Osteocyte (in vitro differentiated cells): Measurements from ENCODE around the gene SGCD. TPM values are rescaled to one million over a fixed set of nuclear protein-coding genes. Genes with fewer than 3 reads are reported as not detected.

ENCODE experiments used
- DNase-seq: peaks from one replicate; pipeline ENCODE4 v3.0.0; 2021; ENCODE audit warnings: mixed read lengths; ENCODE audit not compliant: unreplicated experiment; ENCODE audit errors: extremely low spot score
- H3K27ac Mint-ChIP-seq: one replicate; pipeline ENCODE4 v1.8.0; 2021; ENCODE audit warnings: mild to moderate bottlenecking, mixed read lengths; ENCODE audit not compliant: unreplicated experiment
- H3K27me3 Mint-ChIP-seq: one replicate; pipeline ENCODE4 v1.8.0; 2021; ENCODE audit warnings: mixed read lengths; ENCODE audit not compliant: unreplicated experiment
- H3K36me3 Mint-ChIP-seq: one replicate; pipeline ENCODE4 v1.8.0; 2021; ENCODE audit warnings: mixed read lengths; ENCODE audit not compliant: unreplicated experiment
- H3K4me1 Mint-ChIP-seq: one replicate; pipeline ENCODE4 v1.8.0; 2021; ENCODE audit warnings: mixed read lengths; ENCODE audit not compliant: unreplicated experiment
- H3K4me3 Mint-ChIP-seq: one replicate; pipeline ENCODE4 v1.8.0; 2021; ENCODE audit warnings: mild to moderate bottlenecking, moderate library complexity, mixed read lengths; ENCODE audit not compliant: unreplicated experiment
- H3K9me3 Mint-ChIP-seq: one replicate; pipeline ENCODE4 v1.8.0; 2021; ENCODE audit warnings: mixed read lengths; ENCODE audit not compliant: unreplicated experiment
- total RNA-seq: library from RNA; stranded (reverse); gene quantifications from 2 replicates; pipeline ENCODE4 v1.2.1, GENCODE V29; 2021
- TF ChIP-seq, protein P1 (sequence below): fragments of 200-600 bp; sonication (generic); IDR thresholded peaks from 2 replicates; pipeline ENCODE4 v1.5.0; 2021; ENCODE audit warnings: antibody characterized with exemption, mild to moderate bottlenecking, moderate library complexity

The SGCD gene
- total RNA-seq, 1 donor from 2014 or later, result 13.1 TPM

DNA sequence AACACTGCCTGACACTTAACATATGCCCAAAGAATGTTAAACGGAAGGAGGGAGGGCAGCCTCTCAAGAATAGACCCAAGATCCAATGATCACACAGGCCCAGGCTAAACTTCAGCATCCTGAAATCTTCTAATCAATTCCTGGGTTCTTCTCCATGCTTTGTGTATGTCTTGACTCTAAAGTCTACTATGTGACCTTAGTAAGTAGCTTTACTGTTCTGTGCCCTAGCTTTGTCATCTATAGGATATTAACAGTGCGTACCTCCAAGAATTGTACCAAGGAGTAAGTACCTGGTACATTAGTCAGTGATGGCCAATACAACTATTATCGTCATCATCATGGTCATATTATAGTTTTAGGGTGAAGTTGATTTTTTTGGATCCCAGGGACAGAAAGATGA lies 96.6 kb downstream of the SGCD start:
- H3K4me1 Mint-ChIP-seq, result no peaks in the 10 kb centered on the region
- H3K27me3 Mint-ChIP-seq, result no peaks in the 10 kb centered on the region
- peaks cover 13% of the 10 kb centered on the region for H3K9me3 Mint-ChIP-seq
- TF ChIP-seq, protein P1, sequence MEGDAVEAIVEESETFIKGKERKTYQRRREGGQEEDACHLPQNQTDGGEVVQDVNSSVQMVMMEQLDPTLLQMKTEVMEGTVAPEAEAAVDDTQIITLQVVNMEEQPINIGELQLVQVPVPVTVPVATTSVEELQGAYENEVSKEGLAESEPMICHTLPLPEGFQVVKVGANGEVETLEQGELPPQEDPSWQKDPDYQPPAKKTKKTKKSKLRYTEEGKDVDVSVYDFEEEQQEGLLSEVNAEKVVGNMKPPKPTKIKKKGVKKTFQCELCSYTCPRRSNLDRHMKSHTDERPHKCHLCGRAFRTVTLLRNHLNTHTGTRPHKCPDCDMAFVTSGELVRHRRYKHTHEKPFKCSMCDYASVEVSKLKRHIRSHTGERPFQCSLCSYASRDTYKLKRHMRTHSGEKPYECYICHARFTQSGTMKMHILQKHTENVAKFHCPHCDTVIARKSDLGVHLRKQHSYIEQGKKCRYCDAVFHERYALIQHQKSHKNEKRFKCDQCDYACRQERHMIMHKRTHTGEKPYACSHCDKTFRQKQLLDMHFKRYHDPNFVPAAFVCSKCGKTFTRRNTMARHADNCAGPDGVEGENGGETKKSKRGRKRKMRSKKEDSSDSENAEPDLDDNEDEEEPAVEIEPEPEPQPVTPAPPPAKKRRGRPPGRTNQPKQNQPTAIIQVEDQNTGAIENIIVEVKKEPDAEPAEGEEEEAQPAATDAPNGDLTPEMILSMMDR, result no peak
- H3K27ac Mint-ChIP-seq, result no peak overlapping the region
- no peak overlapping the region for H3K4me3 Mint-ChIP-seq
- DNase-seq, result no peak
- H3K36me3 Mint-ChIP-seq, result peaks cover 6% of the 10 kb centered on the region

DNA sequence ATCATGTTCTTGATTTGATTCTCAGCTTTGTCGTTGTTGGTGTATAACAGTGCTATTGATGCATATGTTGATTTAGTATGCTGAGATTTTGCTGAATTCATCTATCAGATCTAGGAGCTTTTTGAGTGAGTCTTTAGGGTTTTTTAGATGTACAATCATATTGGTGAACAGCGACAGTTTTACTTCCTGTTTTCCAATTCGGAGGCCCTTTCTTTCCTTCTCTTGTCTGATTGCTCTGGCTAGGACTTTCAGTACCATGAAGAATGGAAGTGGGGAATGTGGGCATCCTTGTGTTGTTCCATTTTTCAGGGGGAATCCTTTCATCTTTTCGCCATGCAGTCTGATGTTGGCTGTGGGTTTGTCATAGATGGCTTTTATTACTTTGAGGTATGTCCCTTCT lies 100.4 kb downstream of the SGCD start:
- Mint-ChIP-seq H3K36me3 (peaks cover 8% of the 10 kb centered on the region), H3K4me1 (no peaks in the 10 kb centered on the region), H3K9me3 (peaks cover 13% of the 10 kb centered on the region), H3K27ac (no peak overlapping the region), H3K27me3 (no peaks in the 10 kb centered on the region), H3K4me3 (no peak overlapping the region)
- no peak for DNase-seq
- TF ChIP-seq, protein P1, result no peak

DNA sequence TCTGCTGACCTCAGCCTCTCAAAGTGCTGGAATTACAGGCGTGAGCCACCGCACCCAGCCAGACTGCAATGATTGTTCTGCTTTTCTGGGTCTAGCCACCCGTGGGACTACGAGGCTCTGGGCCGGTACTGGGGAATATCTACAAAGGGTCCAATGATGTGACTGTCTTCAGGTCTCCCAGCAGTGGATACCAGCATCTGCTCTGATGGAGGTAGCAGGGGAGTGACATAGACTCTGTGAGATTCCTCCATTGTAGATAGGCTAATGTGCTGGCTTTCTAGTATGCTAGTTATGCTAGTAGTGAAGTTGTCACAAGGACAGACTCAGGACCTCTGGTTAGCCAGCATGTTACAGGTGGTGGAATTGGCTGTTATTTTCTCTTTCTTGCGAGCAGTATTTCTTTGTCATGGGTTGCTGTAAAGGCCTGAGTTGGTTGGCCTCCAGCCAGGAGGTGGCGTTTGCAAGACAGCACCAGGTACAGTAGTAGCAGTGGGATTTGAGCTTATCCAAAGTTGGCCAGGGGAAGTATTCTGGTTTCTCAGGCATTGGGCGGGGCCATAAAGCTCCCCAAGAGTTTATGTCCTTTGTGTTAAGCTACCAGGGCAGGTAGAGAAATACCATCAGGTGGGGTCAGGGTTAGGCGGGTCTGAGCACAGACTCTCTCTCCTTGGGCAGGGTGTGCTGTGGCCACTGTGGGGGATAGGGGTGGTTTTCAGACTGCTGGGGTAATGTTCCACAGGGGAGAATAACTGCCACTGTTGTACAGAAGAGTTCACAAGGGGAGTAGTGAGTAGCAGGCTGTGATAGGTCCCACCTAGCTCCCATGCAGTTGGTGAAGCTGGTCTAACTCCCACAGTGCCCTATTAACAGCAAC lies 105.2 kb downstream of the SGCD start:
- Mint-ChIP-seq H3K4me3 (no peak overlapping the region), H3K9me3 (peaks cover 3% of the 10 kb centered on the region), H3K4me1 (no peaks in the 10 kb centered on the region), H3K36me3 (peaks cover 1% of the 10 kb centered on the region), H3K27ac (no peak overlapping the region), H3K27me3 (no peaks in the 10 kb centered on the region)
- TF ChIP-seq, protein P1, result no peak
- DNase-seq, result no peak

DNA sequence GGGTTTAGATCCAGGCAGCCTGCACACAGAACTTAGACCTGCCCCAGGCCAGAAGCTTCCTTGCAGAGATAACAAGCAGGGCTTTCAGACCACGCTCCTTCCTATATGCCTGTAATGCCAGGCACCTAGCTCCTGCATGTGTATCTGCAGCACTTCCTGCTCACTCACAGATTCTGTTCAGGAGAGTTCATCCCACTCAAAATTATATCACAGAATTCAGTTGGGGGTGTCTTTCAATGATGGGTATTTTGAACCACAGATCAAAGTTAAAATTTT lies 105.8 kb downstream of the SGCD start:
- no peak for DNase-seq
- TF ChIP-seq, protein P1, result no peak
- Mint-ChIP-seq H3K36me3 (peaks cover 1% of the 10 kb centered on the region), H3K27me3 (peaks cover 3% of the 10 kb centered on the region), H3K9me3 (no peaks in the 10 kb centered on the region), H3K4me3 (no peak overlapping the region), H3K27ac (no peak overlapping the region), H3K4me1 (no peaks in the 10 kb centered on the region)

DNA sequence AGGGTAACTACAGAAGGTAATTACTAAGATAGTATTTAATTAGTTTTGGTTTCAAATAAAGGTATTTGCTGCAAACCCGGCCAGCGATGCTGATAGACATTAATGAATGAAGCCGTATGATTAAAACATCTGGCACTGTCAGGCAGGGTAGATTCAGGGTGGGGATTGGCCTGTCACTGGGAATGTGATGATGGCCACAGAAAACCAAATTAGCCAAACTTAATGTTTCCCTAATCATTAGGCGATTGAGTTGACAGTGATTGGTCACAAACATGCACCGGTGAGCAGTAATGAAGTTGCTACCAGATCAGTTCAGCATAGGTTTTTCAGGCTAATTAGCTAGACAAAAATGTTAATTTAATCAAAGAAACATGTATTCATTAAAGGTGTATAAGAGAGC lies 107.5 kb downstream of the SGCD start:
- Mint-ChIP-seq H3K4me3 (no peak overlapping the region), H3K9me3 (no peaks in the 10 kb centered on the region), H3K36me3 (no peaks in the 10 kb centered on the region), H3K4me1 (no peaks in the 10 kb centered on the region), H3K27me3 (peaks cover 3% of the 10 kb centered on the region), H3K27ac (no peak overlapping the region)
- DNase-seq, result no peak
- TF ChIP-seq, protein P1, result no peak
